ENCODE results near the gene AEBP2.

GRCh38 chr12:19482551-19483109 is 43.3 kb downstream of the AEBP2 start:
- TF ChIP-seq CTCF (IDR thresholded peaks at IDR 0.05; ENCODE audit: insufficient read depth, low read length, poor library complexity, severe bottlenecking) (no peak), EZH2phosphoT487 (conservative IDR thresholded peaks at IDR 0.05; ENCODE audit: low read length) (no peak)
